AG04449 (cell line): Measurements from ENCODE around the gene DUSP19.
A peak's percentile ranks its signal among the peaks of the same experiment; 100 is the strongest.

Source experiments
- CTCF ChIA-PET: fragments of 350-600 bp; formaldehyde crosslinking; extraction: SDS; loops from one replicate; lab custom pipeline; 2021; ENCODE audit warnings: antibody characterized with exemption; lab: Yijun Ruan, JAX
- POLR2A ChIA-PET: fragments of 400-600, 350-600 bp; formaldehyde crosslinking; extraction: SDS; loops from one replicate; lab custom pipeline; 2020; ENCODE audit warnings: antibody characterized with exemption, inconsistent platforms; lab: Yijun Ruan, JAX
- DNase-seq: peaks from one replicate; pipeline ENCODE4 v3.0.0-alpha.2; 2010; ENCODE audit warnings: low read depth, low spot score
- H3K4me3 ChIP-seq: 2 replicates; pipeline ENCODE4 v1.5.1; 2011; ENCODE audit warnings: low read depth, mild to moderate bottlenecking, control low read depth, low read length
- CTCF ChIP-seq: IDR thresholded peaks from one replicate; pipeline ENCODE4 v1.5.1; 2011; ENCODE audit warnings: mild to moderate bottlenecking, moderate library complexity, low read length, control low read depth, inconsistent platforms; ENCODE audit not compliant: insufficient read depth; ENCODE audit errors: missing control alignments

The DUSP19 gene

GRCh38 chr2:183123117-183123958 lies 44.8 kb downstream of the DUSP19 start:
- ChIA-PET CTCF (interaction anchor here (1.5 kb wide), 1 partner anchor 12 kb away, joined by 4 read pairs; no protein-coding TSS in a partner anchor), POLR2A (no interaction called here)
- H3K4me3 ChIP-seq = peak overlapping the region; percentile 91
- DNase-seq = no peak
- no peak for TF ChIP-seq CTCF

- no peak for DNase-seq
- TF ChIP-seq CTCF = no peak
- peak overlapping the region; percentile 91 for H3K4me3 ChIP-seq
- POLR2A ChIA-PET = no interaction called here
- CTCF ChIA-PET = interaction anchor here (1.5 kb wide), 1 partner anchor 12 kb away, joined by 4 read pairs; no protein-coding TSS in a partner anchor
Observed at GRCh38 chr2:183123959-183124221, 45.3 kb downstream of the DUSP19 start.

GRCh38 chr2:183124222-183124956 lies 45.8 kb downstream of the DUSP19 start, which contains the start of gene NUP35:
Gene NUP35 (plus strand): TSS chr2:183124443. CDS start chr2:183124458, 15 bp downstream.
- CTCF ChIA-PET = interaction anchor here (1.5 kb wide), 1 partner anchor 13 kb away, joined by 4 read pairs; no protein-coding TSS in a partner anchor

GRCh38 chr2:183124957-183125255 lies 46.4 kb downstream of the DUSP19 start:
- ChIA-PET CTCF (no interaction called here), POLR2A (interaction anchor here (0.6 kb wide), 2 partner anchors 54 to 92 kb away, joined by 4 read pairs; no protein-coding TSS in a partner anchor)
- no peak for TF ChIP-seq CTCF
- H3K4me3 ChIP-seq = peak overlapping the region; percentile 91
- DNase-seq = no peak

More at GRCh38 chr2:183124222-183124956, 45.8 kb downstream of the DUSP19 start, which contains the start of gene NUP35:
- POLR2A ChIA-PET = interaction anchor here (0.6 kb wide), 2 partner anchors 54 to 92 kb away, joined by 4 read pairs; no protein-coding TSS in a partner anchor
- TF ChIP-seq CTCF = no peak
- peak; percentile 41 for DNase-seq
- H3K4me3 ChIP-seq = peak within 1 kb of the TSS; percentile 91

- CTCF ChIA-PET = no interaction called here
- no peak for TF ChIP-seq CTCF
- POLR2A ChIA-PET = no interaction called here
- DNase-seq = no peak
- peak overlapping the region; percentile 16; the same call in 1 of the 2 replicates for H3K4me3 ChIP-seq
Observed at GRCh38 chr2:183125659-183126341, 47.3 kb downstream of the DUSP19 start.

- ChIA-PET CTCF (no interaction called here), POLR2A (no interaction called here)
- no peak overlapping the region for H3K4me3 ChIP-seq
- DNase-seq = no peak
- TF ChIP-seq CTCF = no peak
Observed at GRCh38 chr2:183126635-183127034, 48.1 kb downstream of the DUSP19 start.
